COR-L47 (cell line): ENCODE results near the gene GART.

Experiments
- DNase-seq: peaks from one replicate; lab custom pipeline; 2025; lab: John Stamatoyannopoulos, UW

Gene GART

GRCh38 chr21:33461538-33462250, 80.2 kb downstream of the GART start:
- DNase-seq: no peak

- DNase-seq: no peak
These were observed 83.1 kb downstream of the GART start for GRCh38 chr21:33458861-33459260.

- no peak for DNase-seq
These were observed 86.1 kb downstream of the GART start for GRCh38 chr21:33455686-33456446.
